HG03354 (cell line): ENCODE measurements around the gene CYP26C1.

Source experiments
- ATAC-seq: cut with Tn5 transposase; IDR thresholded peaks from one replicate; pipeline ENCODE4 v1.9.1; 2021; ENCODE audit warnings: mild to moderate bottlenecking; ENCODE audit not compliant: unreplicated experiment, poor library complexity, severe bottlenecking

CYP26C1 gene

DNA sequence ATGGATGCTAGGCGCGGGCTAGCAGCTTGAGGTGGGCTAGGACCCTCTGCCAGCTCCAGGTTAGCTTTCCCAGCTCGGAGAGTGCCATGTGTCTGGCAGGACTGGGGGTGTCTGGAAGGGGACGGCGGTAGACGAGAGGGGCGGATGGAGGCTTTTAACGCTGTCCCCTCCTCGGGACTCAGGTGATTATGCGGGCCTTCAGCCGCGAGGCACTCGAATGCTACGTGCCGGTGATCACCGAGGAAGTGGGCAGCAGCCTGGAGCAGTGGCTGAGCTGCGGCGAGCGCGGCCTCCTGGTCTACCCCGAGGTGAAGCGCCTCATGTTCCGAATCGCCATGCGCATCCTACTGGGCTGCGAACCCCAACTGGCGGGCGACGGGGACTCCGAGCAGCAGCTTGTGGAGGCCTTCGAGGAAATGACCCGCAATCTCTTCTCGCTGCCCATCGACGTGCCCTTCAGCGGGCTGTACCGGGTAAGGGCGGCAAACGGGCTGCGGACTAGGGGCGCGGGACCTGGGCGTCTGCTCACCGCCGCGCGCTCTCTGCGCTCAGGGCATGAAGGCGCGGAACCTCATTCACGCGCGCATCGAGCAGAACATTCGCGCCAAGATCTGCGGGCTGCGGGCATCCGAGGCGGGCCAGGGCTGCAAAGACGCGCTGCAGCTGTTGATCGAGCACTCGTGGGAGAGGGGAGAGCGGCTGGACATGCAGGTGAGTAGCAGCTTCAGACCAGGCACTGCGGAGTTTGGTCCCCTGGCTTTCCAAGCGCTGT is 14.2 kb downstream of the CYP26C1 start:
- no peak for ATAC-seq

DNA sequence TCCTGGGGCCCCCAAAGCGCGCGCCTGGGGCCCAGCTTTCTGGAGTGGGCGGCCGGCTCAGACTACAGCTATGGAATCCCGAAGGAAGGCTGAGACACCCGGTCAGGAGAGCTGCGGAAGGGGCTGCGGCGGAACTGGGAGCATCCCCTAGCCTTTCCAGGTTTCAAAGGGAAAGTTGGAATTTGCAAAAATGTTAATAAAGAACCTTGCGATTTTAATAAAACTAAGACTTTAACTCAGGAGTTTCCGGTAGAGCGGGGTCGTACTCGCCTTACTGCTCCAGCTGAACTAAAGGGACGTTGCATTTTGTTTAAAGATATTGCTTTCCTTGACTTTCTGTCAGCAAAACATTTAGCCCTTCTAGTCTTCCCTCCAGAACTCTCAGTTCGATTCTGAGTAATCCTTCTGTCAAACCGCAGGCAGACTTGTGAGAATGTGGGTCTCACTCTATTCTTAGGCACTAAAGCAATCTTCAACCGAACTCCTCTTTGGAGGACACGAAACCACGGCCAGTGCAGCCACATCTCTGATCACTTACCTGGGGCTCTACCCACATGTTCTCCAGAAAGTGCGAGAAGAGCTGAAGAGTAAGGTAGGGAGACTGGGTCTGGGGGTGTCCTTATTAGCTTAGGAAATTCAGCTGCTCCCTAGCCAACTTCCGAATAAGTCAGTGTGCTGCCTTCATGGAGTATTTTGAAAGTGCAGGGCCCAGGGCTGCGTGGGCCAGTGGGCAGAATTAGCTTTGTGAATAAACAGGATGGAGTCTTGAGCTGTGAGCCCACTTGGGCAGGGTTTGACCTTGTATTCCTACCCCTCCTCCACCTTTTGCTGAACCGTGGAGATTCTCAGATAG is 15.0 kb downstream of the CYP26C1 start:
- no peak for ATAC-seq

DNA sequence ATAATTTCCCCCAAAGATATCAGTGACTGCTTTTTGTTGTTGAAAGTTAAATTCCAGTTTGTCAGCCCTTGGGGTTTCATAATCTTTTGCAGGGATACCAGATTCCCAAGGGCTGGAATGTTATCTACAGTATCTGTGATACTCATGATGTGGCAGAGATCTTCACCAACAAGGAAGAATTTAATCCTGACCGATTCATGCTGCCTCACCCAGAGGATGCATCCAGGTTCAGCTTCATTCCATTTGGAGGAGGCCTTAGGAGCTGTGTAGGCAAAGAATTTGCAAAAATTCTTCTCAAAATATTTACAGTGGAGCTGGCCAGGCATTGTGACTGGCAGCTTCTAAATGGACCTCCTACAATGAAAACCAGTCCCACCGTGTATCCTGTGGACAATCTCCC is 16.3 kb downstream of the CYP26C1 start:
- no peak for ATAC-seq

DNA sequence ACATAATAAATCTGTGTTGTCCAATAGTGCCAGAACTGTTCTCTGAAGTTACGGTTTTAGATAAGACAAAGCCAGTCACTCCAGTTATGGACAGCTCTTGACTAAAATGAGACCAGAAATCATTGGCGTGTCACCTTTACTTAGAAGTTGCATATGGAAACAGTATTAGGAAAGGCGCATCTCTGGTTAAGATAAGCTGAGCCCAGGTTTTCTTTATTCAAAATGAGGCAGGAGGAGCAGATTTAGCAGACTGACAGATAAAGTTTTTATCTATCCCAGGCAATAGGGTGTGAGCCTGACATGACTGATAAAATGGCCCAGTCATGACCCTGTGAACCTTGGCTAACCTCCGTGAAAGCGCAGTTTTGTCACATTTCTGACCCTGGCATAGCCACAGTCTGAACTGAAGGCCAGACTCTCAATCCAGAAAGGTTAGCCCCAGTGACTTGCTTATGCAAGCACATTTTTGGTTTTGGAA is 17.3 kb downstream of the CYP26C1 start:
- no peak for ATAC-seq

DNA sequence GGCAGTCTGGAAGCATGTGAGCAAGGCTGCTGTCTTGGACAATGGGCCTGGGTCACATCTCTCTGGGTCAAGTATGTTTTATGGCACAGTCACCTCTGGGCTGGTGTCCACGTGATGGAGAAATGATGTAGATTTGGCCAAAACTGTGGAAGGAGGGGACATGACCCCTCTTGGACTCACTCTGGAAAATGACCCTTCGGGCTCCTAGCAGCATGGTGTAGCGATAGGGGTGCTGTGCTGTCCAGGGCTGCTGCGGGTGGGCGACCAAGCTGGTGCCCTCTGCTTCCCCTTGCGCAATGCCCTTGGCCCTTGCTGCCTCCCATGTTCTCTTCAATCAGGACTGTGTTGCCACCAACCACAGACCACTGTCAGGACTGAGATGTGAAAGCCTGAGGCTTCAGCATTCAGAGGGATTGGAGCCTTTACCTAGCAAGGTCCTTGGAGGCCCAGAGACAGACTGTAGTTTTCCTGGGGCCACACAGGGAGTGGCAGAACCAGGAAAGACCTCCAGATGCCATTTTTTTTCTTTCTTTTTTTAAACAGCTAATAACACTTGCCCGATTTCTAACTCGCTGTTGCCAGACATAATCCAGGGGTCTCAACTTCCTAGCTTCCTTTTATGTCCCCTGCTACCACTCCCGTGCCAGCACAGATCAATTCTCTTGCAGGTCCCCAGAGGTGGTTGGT is 19.2 kb downstream of the CYP26C1 start:
- no peak for ATAC-seq

DNA sequence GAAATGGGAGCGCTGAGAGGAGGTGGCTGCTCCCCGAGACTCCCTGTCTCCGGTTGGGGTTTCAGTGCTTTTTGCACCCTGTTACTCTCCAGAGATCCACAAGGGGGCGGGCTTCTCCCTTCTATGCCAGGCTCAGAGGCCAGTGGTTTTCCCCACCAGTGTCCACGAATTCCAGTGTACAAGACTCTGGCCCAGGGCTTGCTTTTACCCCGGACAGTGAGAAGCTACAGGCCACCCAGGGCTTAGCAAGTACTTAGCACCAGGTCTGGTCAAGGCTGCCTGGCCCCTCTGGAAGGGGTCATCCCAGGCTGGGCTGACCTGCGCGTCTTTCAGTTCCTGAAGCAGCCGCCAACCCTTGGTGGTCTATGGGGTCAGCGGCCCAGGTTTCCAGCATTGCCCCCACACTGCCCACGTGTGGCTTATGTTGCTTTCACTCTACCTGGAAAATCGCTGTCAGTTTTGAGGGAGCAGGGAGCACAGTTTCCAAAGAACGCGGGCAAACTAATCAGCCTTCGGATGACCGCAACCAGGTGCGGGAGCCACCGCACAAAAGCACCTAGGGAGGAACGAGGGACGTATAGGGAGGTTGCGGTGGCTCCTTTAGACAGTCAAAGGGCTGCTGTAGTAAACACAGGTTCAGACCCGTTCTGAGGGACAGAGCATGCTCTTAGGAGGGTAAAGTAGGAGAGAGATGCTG is 19.9 kb downstream of the CYP26C1 start:
- no peak for ATAC-seq

DNA sequence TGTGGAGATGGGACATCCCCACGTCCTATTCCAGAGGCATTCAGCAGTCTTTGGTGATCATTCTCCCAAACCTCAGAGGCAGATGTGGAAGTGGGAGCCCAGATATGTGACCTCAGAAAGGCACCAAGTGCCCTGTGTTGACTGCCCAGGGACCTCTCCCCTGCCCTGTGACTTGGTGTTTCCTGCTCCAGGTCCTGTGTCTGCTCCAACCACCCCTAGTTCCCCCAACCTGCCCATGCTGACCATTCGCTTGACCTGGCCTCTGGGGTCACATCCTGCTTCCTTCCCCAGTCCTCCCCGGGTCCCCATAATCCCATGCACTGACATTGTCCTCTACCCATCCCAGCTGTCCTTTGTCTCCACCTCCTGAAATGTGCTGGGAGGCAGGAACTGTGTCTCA is 20.7 kb downstream of the CYP26C1 start:
- no peak for ATAC-seq

DNA sequence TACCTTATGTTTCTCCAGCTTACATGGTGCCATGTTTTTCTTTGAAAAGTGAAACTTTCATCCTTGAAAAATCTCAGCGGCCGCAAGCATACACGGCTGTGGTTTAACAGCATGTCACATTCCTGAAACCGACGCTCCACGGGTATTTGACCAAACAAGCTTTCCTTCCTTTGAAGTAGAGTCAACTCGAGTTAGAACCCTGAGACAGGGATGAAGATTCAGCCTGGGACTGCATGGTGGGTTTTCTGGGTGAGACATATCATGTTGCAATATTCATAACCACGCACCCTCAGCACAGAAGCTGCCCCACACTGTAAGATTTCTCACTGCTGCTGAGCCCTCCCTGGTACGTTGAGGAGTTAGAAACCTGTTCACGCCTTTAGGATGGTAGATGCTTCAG is 21.2 kb downstream of the CYP26C1 start:
- ATAC-seq = no peak

DNA sequence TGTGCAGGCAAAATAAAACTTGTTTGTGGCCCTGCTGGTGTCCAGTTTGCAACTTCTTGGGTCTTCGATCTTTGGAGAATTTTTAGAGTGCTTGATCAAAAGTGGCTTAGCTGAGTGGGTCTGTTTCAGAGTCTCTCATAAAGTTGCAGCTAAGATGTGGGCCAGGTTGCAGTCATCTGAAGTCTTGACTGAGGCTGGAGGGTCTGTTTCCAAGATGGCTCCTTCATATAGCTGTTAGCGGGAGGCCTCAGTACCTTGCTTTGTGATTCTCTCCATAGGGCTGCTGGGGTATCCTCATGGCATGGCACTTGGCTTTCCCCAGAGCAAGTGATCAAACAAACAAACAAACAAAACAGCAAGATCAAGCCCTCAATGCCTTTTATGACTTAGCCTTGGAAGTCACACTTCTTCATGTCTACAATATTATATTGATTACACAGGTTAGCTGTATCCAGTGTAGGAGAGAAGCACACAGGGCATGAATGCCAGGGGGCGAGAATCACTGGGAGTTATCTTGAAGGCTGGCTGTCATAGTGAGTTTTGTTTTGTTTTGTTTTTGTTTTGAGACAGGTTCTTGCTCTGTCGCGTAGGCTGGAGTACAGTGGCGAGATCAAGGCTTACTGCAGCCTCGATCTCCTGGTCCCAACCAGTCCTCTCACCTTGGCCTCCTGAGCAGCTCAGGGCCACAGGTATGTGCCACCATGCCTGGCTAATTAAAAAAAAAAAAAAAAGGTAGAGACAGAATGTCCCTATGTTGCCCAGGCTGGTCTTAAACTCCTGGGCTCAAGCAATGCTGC is 23.3 kb downstream of the CYP26C1 start:
- ATAC-seq = no peak

DNA sequence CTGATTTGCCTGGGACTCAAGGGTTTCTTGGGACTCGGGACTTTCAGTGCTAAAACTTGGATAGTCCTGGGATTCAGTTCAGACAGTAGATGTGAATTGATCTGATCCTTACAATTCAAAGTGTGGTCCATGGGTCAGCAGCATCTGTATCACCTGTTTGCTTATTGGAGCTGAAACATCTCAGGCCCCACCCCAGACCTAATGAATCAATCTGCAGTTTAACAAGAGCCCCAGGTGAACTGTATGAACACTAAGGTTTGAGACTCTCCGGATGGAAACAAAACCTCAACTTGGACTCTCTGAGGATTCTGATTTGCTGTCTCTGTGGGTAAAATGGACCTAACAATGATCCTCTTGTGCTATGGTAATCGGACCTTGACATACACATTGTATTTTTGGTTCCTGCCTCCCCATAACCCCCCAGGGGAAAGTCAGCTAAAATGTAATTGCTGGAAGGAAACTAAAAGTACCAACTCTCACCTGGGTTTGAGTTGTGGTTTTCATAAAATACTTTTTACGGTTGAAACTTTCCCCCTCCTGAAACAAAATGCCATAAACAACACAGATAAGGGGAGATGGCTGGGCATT is 24.8 kb downstream of the CYP26C1 start:
- ATAC-seq = no peak

DNA sequence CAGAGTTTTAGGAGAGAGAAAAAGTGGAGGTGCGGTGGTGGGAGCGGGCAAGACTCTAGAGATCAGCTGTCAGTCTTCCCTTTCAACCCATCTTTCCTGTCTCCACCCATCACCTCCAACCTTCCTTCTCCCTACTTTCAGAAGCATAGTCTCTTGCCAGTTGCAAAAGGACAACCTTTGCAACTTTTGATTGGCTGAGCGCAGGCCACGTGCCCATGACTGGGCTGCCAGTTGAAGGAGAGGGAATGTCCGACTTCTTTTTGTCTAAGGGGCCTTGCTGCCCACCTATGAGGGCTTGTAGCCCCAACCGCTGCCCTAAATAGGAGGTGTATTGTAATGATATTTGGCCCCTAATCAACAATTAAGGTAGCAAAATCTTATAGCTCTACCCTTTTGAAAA is 25.7 kb downstream of the CYP26C1 start:
- ATAC-seq = no peak

DNA sequence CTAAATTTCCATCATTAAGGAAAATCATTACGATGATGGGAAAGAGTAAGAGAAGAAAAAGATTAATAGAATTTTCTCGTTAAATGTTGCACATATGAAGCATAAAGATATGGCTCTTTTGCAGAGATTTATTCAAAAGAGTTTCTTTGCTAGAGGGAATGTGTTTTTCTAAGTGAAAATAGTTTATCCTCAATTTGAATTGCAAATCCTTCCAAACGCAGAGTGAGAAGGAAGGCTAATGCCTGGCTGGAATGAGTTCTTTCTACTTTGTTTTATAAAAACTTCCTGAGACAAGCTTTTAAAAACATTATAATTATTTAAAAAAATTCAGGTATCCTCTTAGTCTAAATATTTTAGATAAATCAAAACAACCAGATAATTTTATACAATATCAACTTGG is 27.2 kb downstream of the CYP26C1 start:
- no peak for ATAC-seq

DNA sequence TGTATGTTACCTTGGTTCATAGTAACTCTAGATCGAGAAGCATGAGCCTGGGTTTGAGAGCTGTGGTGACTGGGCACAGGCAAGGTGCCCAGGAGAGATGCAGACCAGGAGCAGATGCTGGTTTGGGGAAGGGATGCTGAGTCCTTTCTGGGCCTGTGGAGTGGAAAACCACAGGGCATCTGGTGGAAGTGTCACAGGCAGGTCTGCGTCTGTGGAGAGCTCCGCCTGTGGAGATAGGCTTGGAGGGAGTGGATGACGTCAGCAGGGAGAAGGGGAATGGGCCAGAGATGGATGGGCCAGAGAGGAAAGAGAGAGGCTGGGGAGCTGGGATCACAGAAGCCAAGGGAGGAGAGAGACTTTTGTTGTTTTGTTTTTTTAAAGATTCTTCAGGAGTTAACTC is 27.9 kb downstream of the CYP26C1 start:
- no peak for ATAC-seq

DNA sequence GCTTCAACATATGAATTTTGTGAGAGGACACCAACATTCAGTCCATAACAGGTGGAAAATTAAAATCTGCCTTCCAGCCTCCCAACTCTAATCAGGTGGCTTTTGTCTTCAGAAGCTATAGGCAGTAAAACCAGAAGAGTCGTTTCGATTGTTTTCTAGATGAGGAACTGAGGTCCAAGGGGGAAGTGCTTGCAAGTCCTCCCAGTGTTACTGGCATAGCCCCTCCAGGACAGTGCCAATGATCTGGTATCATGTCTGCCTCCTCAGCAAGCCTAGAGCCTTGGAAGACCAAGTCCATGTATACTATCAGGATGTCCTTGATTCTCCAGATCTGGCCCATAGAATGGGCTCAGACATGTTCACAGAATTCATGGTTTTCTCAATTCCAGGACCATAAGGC is 30.0 kb downstream of the CYP26C1 start:
- ATAC-seq = no peak

DNA sequence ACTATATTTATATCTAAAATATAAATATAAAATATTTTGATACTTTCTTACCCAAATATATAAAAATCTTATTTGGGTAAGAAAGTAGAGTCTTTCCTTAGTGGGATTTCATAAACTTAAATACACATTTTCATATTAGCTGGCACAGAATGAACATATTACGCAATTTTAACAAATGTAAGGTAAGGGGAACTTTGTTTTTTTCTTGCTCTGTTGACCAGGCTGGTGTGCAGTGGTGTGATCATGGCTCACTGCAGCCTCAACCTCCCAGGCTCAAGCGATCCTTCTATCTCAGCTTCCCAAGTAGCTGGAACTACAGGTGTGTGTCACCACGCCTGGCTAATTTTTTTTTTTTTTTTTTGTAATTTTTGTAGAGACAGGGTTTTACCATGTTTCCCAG is 31.4 kb downstream of the CYP26C1 start:
- no peak for ATAC-seq

DNA sequence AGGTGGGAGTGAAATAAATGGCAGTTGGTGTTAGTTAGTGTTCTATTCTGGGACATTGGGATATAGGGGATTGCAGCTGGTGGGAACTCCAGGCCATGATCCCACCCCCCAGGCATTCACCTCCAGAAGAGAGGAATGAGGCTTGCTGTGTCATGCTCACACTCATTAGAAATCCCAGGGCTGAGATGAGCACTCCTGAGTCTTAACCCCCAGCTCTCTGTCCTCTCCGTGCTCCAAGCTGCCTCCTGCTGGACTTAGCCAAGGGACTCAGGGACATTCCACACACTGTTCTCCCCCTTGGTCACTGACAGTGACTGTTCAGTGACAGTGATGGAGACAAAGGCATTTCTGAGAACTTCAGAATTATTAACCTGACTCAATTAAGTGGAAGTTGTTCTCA is 34.6 kb downstream of the CYP26C1 start:
- no peak for ATAC-seq

DNA sequence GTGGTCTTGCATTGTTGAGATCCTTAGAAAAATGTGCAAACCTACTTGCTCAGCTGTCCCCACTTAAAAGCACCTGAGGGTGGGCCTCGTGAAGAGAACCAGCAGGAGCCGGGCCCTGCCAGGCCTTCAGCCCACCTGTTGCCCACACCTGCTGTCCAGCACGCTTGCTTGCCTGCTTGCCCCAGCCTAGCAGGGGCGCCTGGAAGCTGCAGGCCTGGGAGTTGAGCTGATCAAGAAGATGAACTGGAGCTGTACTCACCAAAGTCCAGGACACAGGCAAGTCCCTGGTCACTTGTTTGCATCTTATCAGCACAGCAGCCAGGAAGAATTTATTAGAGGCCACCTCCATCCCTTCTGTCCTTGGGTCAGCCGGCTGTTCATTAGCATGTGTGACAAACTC is 36.3 kb downstream of the CYP26C1 start:
- no peak for ATAC-seq

DNA sequence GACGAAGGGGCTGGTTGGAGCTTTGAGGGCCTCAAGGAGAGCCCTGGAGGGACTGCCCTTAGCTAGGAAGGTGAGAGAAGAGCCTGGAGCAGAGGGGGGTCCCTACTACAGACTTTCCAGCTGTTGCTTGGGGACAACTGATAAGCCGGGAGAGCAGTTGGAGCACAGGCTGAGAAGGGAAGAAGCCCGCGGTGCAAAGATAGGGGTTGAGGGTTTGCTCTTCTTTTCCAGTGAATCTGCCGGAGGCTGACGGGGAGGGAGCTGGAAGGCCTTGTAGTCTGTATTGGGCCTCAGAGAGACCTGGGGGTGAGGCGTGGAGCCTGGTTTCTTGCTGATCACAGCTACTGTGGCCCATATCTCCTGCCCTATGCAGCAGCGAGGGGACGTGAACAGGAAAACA is 36.8 kb downstream of the CYP26C1 start:
- no peak for ATAC-seq

DNA sequence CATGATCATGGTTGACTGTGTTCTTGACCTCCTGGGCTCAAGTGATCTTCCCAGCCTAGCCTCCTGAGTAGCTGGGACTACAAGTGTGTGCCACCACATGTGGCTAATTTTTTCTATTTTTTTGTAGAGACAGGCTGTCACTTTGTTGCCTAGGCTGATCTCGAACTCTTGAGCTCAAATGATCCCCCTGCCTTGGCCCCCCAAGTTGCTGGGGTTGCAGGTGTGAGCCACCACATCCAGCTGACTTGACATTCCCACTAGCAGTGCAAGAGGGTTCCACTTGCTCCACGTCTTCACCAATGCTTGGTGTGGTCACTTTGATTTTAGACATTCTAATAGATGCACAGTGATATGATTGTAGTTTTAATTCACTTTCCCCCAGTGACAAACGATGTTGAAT is 38.2 kb downstream of the CYP26C1 start:
- ATAC-seq = no peak
